Vagina (tissue), 2 donors: ENCODE results near the gene CPNE7. TPM values are rescaled to one million over a fixed set of nuclear protein-coding genes. Genes with fewer than 3 reads are reported as not detected.

Experiments
- DNase-seq, 2 donors: peaks; one replicate each; pipeline ENCODE4 v3.0.0-alpha.2; 2017; ENCODE audit errors: extremely low spot score in 2 of 2
- H3K27ac ChIP-seq: fragments of 200-600 bp; sonication (generic); one replicate; pipeline ENCODE4 v1.5.1; 2019
- H3K27me3 ChIP-seq: fragments of 200-600 bp; sonication (generic); one replicate; pipeline ENCODE4 v1.5.1; 2019
- H3K36me3 ChIP-seq, 2 donors: fragments of 200-600 bp; sonication (generic); one replicate each; pipeline ENCODE4 v1.5.1; 2017 to 2019
- H3K4me1 ChIP-seq: fragments of 200-600 bp; sonication (generic); one replicate; pipeline ENCODE4 v1.5.1; 2019
- H3K4me3 ChIP-seq, 2 donors: fragments of 200-600 bp; sonication (generic); 1 replicate in 1 of 2; 2 replicates in 1 of 2; pipeline ENCODE4 v1.5.1; 2016 to 2019
- H3K9me3 ChIP-seq: fragments of 200-600 bp; sonication (generic); one replicate; pipeline ENCODE4 v1.5.1; 2019
- POLR2A ChIP-seq, 2 donors: fragments of 450-650 bp; IDR thresholded peaks; one replicate each; pipeline ENCODE4 v1.6.1; 2017; ENCODE audit warnings: antibody characterized with exemption in 2 of 2, mild to moderate bottlenecking in 2 of 2, moderate library complexity in 2 of 2
- POLR2AphosphoS5 ChIP-seq, 2 donors: sonication (generic); formaldehyde crosslinking; IDR thresholded peaks; one replicate each; pipeline ENCODE4 v1.9.0; 2017; ENCODE audit warnings: antibody characterized with exemption in 2 of 2, mild to moderate bottlenecking in 2 of 2, low read depth in 1 of 2; ENCODE audit not compliant: insufficient read depth in 1 of 2
- intact Hi-C: fragments of 100-400 bp; cut with DNase I; formaldehyde crosslinking; loops from one replicate; pipeline ENCODE4 v1.15.1; 2023
- total RNA-seq: library from RNA; depleted of rRNA; stranded (reverse); fragments of >200 nt; gene quantifications from one replicate; pipeline ENCODE4 v1.2.3, GENCODE V29; 2016
- TF ChIP-seq, protein P1 (sequence below), 3 experiments: fragments of 450-650 bp in 2 of 3; fragments of 200-600 bp in 1 of 3; sonication (generic) in 1 of 3; IDR thresholded peaks; one replicate each; pipeline ENCODE4 v1.5.1; 2017 to 2019; ENCODE audit warnings: antibody characterized with exemption in 3 of 3, mild to moderate bottlenecking in 2 of 3, moderate library complexity in 2 of 3

Gene CPNE7
- total RNA-seq, 1 donor from 2014 or later: 4.9 TPM

DNA sequence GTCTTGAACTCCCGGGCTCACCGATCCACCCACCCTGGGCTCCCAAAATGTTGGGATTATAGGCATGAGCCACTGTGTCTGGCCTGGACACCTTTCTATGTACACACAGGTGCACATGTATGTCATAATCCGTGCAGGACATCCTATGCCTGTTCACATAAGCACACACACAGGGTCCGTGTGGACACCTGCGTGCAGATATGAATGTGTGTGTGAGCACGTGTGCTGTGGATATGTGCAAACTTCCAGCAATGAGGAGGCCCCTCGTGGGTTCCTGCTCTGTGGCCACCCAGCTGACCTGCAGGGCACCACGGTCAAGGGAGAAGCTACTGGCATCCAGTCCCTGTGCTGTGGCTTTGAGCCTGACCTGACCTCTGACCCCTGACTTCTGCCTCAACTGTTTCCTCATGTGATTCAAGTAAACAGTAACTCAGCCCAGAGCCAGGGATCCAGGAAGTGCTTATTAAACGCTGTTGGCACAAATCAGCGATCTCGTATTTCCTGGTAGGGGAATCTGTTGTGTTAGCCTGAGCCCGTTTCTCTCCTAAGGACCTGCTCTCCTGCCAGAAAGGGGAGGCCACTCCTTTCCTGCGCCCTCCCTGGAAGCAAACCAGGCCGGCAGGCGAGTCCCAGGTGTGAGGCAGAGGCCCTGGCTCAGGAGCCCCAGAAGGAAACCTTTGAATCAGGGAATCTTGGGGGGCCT lies 6.5 kb downstream of the CPNE7 start:
- no peak for DNase-seq
- TF ChIP-seq, protein P1, sequence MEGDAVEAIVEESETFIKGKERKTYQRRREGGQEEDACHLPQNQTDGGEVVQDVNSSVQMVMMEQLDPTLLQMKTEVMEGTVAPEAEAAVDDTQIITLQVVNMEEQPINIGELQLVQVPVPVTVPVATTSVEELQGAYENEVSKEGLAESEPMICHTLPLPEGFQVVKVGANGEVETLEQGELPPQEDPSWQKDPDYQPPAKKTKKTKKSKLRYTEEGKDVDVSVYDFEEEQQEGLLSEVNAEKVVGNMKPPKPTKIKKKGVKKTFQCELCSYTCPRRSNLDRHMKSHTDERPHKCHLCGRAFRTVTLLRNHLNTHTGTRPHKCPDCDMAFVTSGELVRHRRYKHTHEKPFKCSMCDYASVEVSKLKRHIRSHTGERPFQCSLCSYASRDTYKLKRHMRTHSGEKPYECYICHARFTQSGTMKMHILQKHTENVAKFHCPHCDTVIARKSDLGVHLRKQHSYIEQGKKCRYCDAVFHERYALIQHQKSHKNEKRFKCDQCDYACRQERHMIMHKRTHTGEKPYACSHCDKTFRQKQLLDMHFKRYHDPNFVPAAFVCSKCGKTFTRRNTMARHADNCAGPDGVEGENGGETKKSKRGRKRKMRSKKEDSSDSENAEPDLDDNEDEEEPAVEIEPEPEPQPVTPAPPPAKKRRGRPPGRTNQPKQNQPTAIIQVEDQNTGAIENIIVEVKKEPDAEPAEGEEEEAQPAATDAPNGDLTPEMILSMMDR (IDR thresholded peaks at IDR 0.05): no peak
- TF ChIP-seq POLR2A (IDR thresholded peaks at IDR 0.05) (no peak), POLR2AphosphoS5 (IDR thresholded peaks at IDR 0.05; ENCODE audit: insufficient read depth in 1 of 2, low read depth in 1 of 2) (peak; percentile 19 to 61)
- no peaks in the 10 kb centered on the region for H3K27me3 ChIP-seq
- no peaks in the 10 kb centered on the region for H3K9me3 ChIP-seq
- intact Hi-C loops: no loop called here
- H3K36me3 ChIP-seq: no peaks in the 10 kb centered on the region
- no peak overlapping the region for H3K27ac ChIP-seq
- no peak overlapping the region for H3K4me3 ChIP-seq
- peaks cover 13% of the 10 kb centered on the region for H3K4me1 ChIP-seq

DNA sequence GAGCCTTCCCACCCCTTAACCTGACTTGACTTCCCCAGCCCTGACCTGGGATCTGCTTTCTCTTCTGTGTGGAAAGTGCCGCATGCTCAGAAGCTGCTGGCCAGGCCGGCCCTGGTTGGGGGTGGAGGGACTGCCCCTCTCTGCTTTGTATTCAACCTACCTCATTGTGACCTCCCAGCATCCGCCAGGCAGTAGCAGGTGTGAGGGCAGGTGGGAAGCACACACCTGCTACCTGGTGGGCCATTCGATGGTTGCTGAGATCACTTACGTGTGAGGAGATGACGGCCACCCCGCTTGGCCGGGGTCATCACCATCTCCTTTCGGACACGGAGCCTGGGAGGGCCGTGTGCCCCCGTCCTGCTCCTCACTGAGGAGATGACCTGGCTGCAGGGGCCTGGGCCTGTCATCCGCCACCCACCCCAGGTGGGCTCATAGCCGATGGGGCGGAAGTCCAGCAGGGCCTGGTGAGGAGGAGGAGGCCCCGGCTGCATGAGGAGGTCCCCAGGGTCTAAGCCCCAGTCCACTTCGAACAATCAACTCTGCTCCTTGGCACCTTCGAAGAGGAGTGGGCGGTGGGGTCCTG lies 7.1 kb downstream of the CPNE7 start:
- DNase-seq: no peak
- Histone ChIP-seq H3K4me3 (no peak overlapping the region), H3K4me1 (peaks cover 13% of the 10 kb centered on the region), H3K36me3 (no peaks in the 10 kb centered on the region), H3K27ac (no peak overlapping the region), H3K9me3 (no peaks in the 10 kb centered on the region), H3K27me3 (no peaks in the 10 kb centered on the region)
- TF ChIP-seq, protein P1 (IDR thresholded peaks at IDR 0.05): no peak
- intact Hi-C loops: no loop called here

DNA sequence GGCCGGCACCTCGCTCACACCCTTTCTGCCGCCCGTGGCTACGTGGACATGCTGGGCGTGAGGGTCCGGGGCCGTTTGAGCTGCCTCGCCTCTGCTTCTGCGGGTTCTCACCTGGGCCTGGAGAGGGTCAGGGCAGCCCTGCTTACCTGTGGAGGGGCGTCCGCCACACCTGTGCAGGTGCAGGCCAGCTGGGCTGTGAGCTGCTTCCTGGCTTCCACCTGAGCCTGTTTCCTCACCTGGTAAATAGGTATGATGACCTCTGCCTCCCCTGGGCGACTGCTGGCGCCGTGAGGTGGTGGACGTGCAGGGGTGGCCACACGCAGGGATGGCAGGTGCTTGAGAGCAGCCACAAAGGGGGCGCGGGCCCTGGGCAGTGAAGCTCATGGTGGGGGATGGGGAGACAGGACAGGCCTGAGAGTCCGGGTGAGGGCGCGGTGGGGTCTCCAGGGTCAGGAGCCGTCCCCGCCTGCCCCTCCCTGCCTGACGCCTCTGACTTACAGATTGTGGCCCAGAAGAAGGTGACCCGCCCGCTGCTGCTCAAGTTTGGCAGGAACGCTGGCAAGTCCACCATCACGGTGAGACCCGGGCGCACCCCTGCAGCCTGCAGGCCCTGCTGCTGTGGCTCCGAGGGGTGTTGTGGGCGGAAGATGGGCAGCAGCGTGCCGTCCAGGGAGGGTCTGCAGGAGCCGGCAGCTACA lies 7.8 kb downstream of the CPNE7 start:
- TF ChIP-seq POLR2A (IDR thresholded peaks at IDR 0.05): no peak
- H3K27me3 ChIP-seq: no peaks in the 10 kb centered on the region
- H3K9me3 ChIP-seq: no peaks in the 10 kb centered on the region
- intact Hi-C loops: no loop called here
- H3K4me1 ChIP-seq: peaks cover 13% of the 10 kb centered on the region
- H3K36me3 ChIP-seq: no peaks in the 10 kb centered on the region
- no peak overlapping the region for H3K27ac ChIP-seq
- no peak for DNase-seq
- H3K4me3 ChIP-seq: no peak overlapping the region

DNA sequence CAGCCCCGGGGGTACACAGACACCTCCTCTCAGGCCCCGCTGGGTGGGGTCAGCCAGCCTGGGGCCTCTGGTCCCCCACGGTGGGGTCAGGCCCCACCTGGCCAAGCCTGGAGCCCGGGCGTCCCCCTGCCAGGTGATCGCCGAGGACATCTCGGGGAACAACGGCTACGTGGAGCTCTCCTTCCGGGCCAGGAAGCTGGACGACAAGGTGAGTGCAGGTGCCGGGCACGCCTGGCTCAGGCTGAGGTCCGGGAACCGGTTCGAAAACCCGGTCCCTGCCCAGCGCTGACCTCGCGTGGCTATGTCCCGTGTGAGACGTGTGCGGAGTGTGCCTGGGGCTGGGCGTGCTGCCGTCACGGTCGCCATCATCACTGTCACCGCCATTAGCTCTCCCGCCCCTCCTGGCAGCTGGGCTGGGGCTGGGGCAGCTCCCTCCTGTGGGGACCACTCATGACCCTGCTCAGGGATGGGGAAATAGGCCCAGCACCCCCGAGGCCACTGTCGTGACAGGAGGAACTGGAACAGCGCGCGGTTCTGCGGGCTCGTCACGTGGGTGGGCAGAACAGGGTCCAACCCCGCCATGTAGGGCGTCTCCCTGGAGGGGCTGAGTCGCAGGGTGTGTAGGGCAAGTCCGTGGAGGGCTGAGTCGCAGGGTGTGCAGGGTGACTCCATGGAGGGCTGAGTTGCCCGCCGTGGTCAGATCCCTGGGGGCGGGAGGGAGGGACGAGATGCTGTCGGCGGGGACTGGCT lies 8.5 kb downstream of the CPNE7 start:
- H3K36me3 ChIP-seq: no peaks in the 10 kb centered on the region
- intact Hi-C loops: no loop called here

More for the DNA sequence above, 8.5 kb downstream of the CPNE7 start:
- Histone ChIP-seq H3K4me1 (peaks cover 13% of the 10 kb centered on the region), H3K27ac (no peak overlapping the region), H3K4me3 (no peak overlapping the region), H3K27me3 (no peaks in the 10 kb centered on the region), H3K9me3 (no peaks in the 10 kb centered on the region)
- no peak for TF ChIP-seq POLR2A (IDR thresholded peaks at IDR 0.05)
- TF ChIP-seq, protein P1 (IDR thresholded peaks at IDR 0.05): no peak
- no peak for TF ChIP-seq POLR2AphosphoS5 (IDR thresholded peaks at IDR 0.05; ENCODE audit: insufficient read depth in 1 of 2, low read depth in 1 of 2)
- DNase-seq: no peak
